HCT116 (cell line): ENCODE results near the gene SPATA12. TPM values are rescaled to one million over a fixed set of nuclear protein-coding genes. Genes with fewer than 3 reads are reported as not detected.

ENCODE experiments used
- ATAC-seq: fragments of 200-7000 bp; cut with Tn5 transposase; 2 replicates; pipeline ENCODE4 v1.9.1; 2020; ENCODE audit warnings: mild to moderate bottlenecking, moderate library complexity
- BruUV-seq: library from RNA; stranded (reverse); fragments of 400-500 nt; replicated peaks from 2 replicates; lab custom pipeline; 2021; lab: Mats Ljungman, UMichigan
- CTCF ChIA-PET: fragments of 300-600 bp; sonication (Branson Sonifier 250); formaldehyde crosslinking; loops from one replicate; lab custom pipeline; 2021; ENCODE audit warnings: antibody characterized with exemption; lab: Charles Lee
- POLR2A ChIA-PET: fragments of 300-600, 350-600 bp; sonication (Branson Sonifier 250); formaldehyde crosslinking; loops from one replicate; lab custom pipeline; 2021; ENCODE audit warnings: antibody characterized with exemption; lab: Charles Lee
- RAD21 ChIA-PET, 2 experiments: fragments of 300-600 bp; sonication (Branson Sonifier 250); formaldehyde crosslinking; loops; one replicate each; lab custom pipeline; 2023; ENCODE audit warnings: low total read pairs in 2 of 2; ENCODE audit not compliant: uncharacterized antibody in 2 of 2, unreplicated experiment in 2 of 2, low non-redundant PET in 1 of 2; lab: Charles Lee
- DNase-seq: peaks from one replicate; pipeline ENCODE4 v3.0.0-alpha.2; 2010; ENCODE audit warnings: low read depth, low spot score
- H2AFZ ChIP-seq: fragments of 200-600 bp; shearing (Covaris generic), sonication (generic); 2 replicates; pipeline ENCODE4 v1.6.1; 2017; ENCODE audit warnings: low read depth, mixed run types, mixed read lengths, antibody characterized with exemption, low read length; ENCODE audit not compliant: poor library complexity, severe bottlenecking
- H3K27ac ChIP-seq: 2 replicates; pipeline ENCODE4 v1.5.1; 2012; ENCODE audit warnings: low read depth, low read length
- H3K27me3 ChIP-seq: fragments of 200-600 bp; sonication (generic); 2 replicates; pipeline ENCODE4 v1.6.1; 2016; ENCODE audit warnings: mixed run types, low read length, mixed read lengths; ENCODE audit not compliant: insufficient read depth
- H3K36me3 ChIP-seq, 2 experiments: fragments of 200-500 bp in 1 of 2; fragments of 200-600 bp in 1 of 2; sonication (Bioruptor generic) in 1 of 2; sonication (generic) in 1 of 2; 2 replicates each; pipeline versions ENCODE4 v1.5.1 to v1.6.1; 2014 to 2016; ENCODE audit warnings: low read length in 2 of 2, inconsistent platforms in 1 of 2, mixed read lengths in 1 of 2, mixed run types in 1 of 2; ENCODE audit not compliant: insufficient read depth in 2 of 2, control insufficient read depth in 1 of 2
- H3K4me1 ChIP-seq, 2 experiments: fragments of 200-600 bp in 1 of 2; sonication (generic) in 1 of 2; 2 replicates each; pipeline versions ENCODE4 v1.5.1 to v1.6.1; 2012 to 2017; ENCODE audit warnings: low read length in 2 of 2, inconsistent platforms in 1 of 2, mild to moderate bottlenecking in 1 of 2, mixed read lengths in 1 of 2, mixed run types in 1 of 2, moderate library complexity in 1 of 2; ENCODE audit not compliant: insufficient read depth in 2 of 2, control insufficient read depth in 1 of 2
- H3K4me2 ChIP-seq: fragments of 200-600 bp; sonication (generic); 2 replicates; pipeline ENCODE4 v1.6.1; 2017; ENCODE audit warnings: mixed run types, low read length, mixed read lengths
- H3K4me3 ChIP-seq, 2 experiments: fragments of 200-600 bp in 1 of 2; sonication (generic) in 1 of 2; replicated peaks in 1 of 2; 2 replicates each; pipeline ENCODE4 v1.5.1; 2011 to 2016; ENCODE audit warnings: low read length in 2 of 2, control low read depth in 1 of 2, low read depth in 1 of 2, mild to moderate bottlenecking in 1 of 2, mixed read lengths in 1 of 2, mixed run types in 1 of 2
- H3K79me2 ChIP-seq: fragments of 200-600 bp; sonication (generic); 2 replicates; pipeline ENCODE4 v1.6.1; 2017; ENCODE audit warnings: mild to moderate bottlenecking, mixed run types, low read length, moderate library complexity, mixed read lengths; ENCODE audit not compliant: insufficient read depth
- H3K9ac ChIP-seq: fragments of 200-600 bp; sonication (generic); 2 replicates; pipeline ENCODE4 v1.6.1; 2016; ENCODE audit warnings: low read length, mixed read lengths
- H3K9me2 ChIP-seq: fragments of 200-600 bp; sonication (generic), shearing (Covaris generic); 2 replicates; pipeline ENCODE4 v1.6.1; 2017; ENCODE audit warnings: mixed run types, mild to moderate bottlenecking, moderate library complexity; ENCODE audit not compliant: insufficient read depth
- H3K9me3 ChIP-seq, 2 experiments: fragments of 200-500 bp in 1 of 2; fragments of 200-600 bp in 1 of 2; sonication (Bioruptor generic) in 1 of 2; sonication (generic) in 1 of 2; 2 replicates each; pipeline ENCODE4 v1.6.1; 2014 to 2017; ENCODE audit warnings: low read length in 2 of 2, mixed read lengths in 2 of 2, inconsistent platforms in 1 of 2, low read depth in 1 of 2, mild to moderate bottlenecking in 1 of 2, mixed run types in 1 of 2, moderate library complexity in 1 of 2; ENCODE audit not compliant: control insufficient read depth in 1 of 2, insufficient read depth in 1 of 2
- H4K20me1 ChIP-seq: fragments of 200-600 bp; sonication (generic), shearing (Covaris generic); 2 replicates; pipeline ENCODE4 v1.6.1; 2017; ENCODE audit warnings: mixed run types, mild to moderate bottlenecking, moderate library complexity; ENCODE audit not compliant: insufficient read depth
- ATF3 ChIP-seq: IDR thresholded peaks from 2 replicates; pipeline ENCODE4 v1.6.1; 2012
- CBX3 ChIP-seq: IDR thresholded peaks from 2 replicates; pipeline ENCODE4 v1.6.1; 2012; ENCODE audit warnings: low read depth
- CEBPB ChIP-seq: IDR thresholded peaks from 2 replicates; pipeline ENCODE4 v1.6.1; 2012; ENCODE audit warnings: low read depth
- CTCF ChIP-seq, 3 experiments: fragments of 200-600 bp in 1 of 3; sonication (generic) in 1 of 3; IDR thresholded peaks in 2 of 3; conservative IDR thresholded peaks in 1 of 3; 2 replicates each; pipeline ENCODE4 v1.5.1; 2012 to 2017; ENCODE audit warnings: low read depth in 2 of 3, low read length in 2 of 3, antibody characterized with exemption in 1 of 3, borderline replicate concordance in 1 of 3, control low read depth in 1 of 3, mild to moderate bottlenecking in 1 of 3, mixed read lengths in 1 of 3, mixed run types in 1 of 3, moderate library complexity in 1 of 3; ENCODE audit not compliant: insufficient read depth in 1 of 3
- EGR1 ChIP-seq: IDR thresholded peaks from 2 replicates; pipeline ENCODE4 v1.6.1; 2012; ENCODE audit warnings: low read depth
- ELF1 ChIP-seq: IDR thresholded peaks from 2 replicates; pipeline ENCODE4 v1.6.1; 2012; ENCODE audit warnings: low read depth, borderline replicate concordance
- EZH2 ChIP-seq: fragments of 200-600 bp; sonication (generic); IDR thresholded peaks from 2 replicates; pipeline ENCODE4 v1.6.1; 2017; ENCODE audit warnings: antibody characterized with exemption, mixed run types
- EZH2phosphoT487 ChIP-seq: fragments of 200-600 bp; IDR thresholded peaks from 2 replicates; pipeline ENCODE4 v1.6.1; 2018; ENCODE audit warnings: antibody characterized with exemption, borderline replicate concordance
- FOSL1 ChIP-seq: IDR thresholded peaks from 2 replicates; pipeline ENCODE4 v1.6.1; 2012; ENCODE audit warnings: low read depth
- JUND ChIP-seq: IDR thresholded peaks from 2 replicates; pipeline ENCODE4 v1.6.1; 2012
- MAX ChIP-seq: IDR thresholded peaks from 2 replicates; pipeline ENCODE4 v1.6.1; 2012
- POLR2A ChIP-seq: IDR thresholded peaks from 2 replicates; pipeline ENCODE4 v1.7.0; 2011; ENCODE audit warnings: borderline replicate concordance; ENCODE audit not compliant: insufficient read depth, insufficient read length; ENCODE audit errors: extremely low read depth
- POLR2AphosphoS5 ChIP-seq: IDR thresholded peaks from 2 replicates; pipeline ENCODE4 v1.6.1; 2011; ENCODE audit warnings: mild to moderate bottlenecking, low read depth, low read length, moderate library complexity
- TCF7L2 ChIP-seq: IDR thresholded peaks from 2 replicates; pipeline ENCODE4 v1.7.0; 2011; ENCODE audit warnings: borderline replicate concordance, inconsistent platforms; ENCODE audit not compliant: insufficient read depth, insufficient read length; ENCODE audit errors: extremely low read depth
- YY1 ChIP-seq: IDR thresholded peaks from 2 replicates; pipeline ENCODE4 v1.6.1; 2011; ENCODE audit warnings: low read length, low read depth, moderate library complexity, mild to moderate bottlenecking; ENCODE audit not compliant: insufficient replicate concordance; ENCODE audit errors: extremely low read depth
- ZBTB33 ChIP-seq: IDR thresholded peaks from 2 replicates; pipeline ENCODE4 v1.6.1; 2011; ENCODE audit warnings: mild to moderate bottlenecking, low read length, moderate library complexity; ENCODE audit not compliant: insufficient replicate concordance; ENCODE audit errors: extremely low read depth
- ZFX ChIP-seq: fragments of 450-650 bp; IDR thresholded peaks from 2 replicates; pipeline ENCODE4 v1.6.1; 2017
- intact Hi-C: fragments of 100-400 bp; cut with micrococcal nuclease; formaldehyde crosslinking; loops from 2 replicates; pipeline ENCODE4 v1.10.0; 2022
- total RNA-seq: library from RNA; stranded (reverse); gene quantifications from one replicate; pipeline ENCODE4 v1.2.1, GENCODE V29; 2021; ENCODE audit not compliant: unreplicated experiment

SPATA12 gene
- total RNA-seq, 1 experiment from 2014 or later = 0.22 TPM

GRCh38 chr3:57086201-57086600 is 25.7 kb downstream of the SPATA12 start:
- no peak overlapping the region for H3K9ac ChIP-seq
- peaks cover 31 to 48% of the 10 kb centered on the region in 2 experiments for H3K4me1 ChIP-seq
- ATAC-seq (no peak), DNase-seq (no peak)
- intact Hi-C loops = no loop called here
- no peaks in the 10 kb centered on the region for H3K36me3 ChIP-seq
- no peaks in the 10 kb centered on the region for H3K9me3 ChIP-seq
- H4K20me1 ChIP-seq = no peaks in the 10 kb centered on the region
- ChIA-PET POLR2A (no interaction called here), RAD21 (no interaction called here), CTCF (no interaction called here)
- no peak for TF ChIP-seq MAX
- no peak for TF ChIP-seq FOSL1
- no peak for TF ChIP-seq EZH2
- TF ChIP-seq ZBTB33 = no peak
- no peak for TF ChIP-seq ELF1
- TF ChIP-seq POLR2A = no peak
- TF ChIP-seq CEBPB = no peak
- no peak for TF ChIP-seq ZFX
- no peak for TF ChIP-seq EGR1
- TF ChIP-seq CTCF (IDR thresholded peaks at IDR 0.05 in 2 of 3, conservative IDR thresholded peaks at IDR 0.05 in 1 of 3; ENCODE audit: borderline replicate concordance in 1 of 3, insufficient read depth in 1 of 3, low read depth in 2 of 3, low read length in 2 of 3) = no peak
- TF ChIP-seq CBX3 = no peak
- no peak for TF ChIP-seq POLR2AphosphoS5
- TF ChIP-seq YY1 = no peak
- TF ChIP-seq TCF7L2 = no peak
- TF ChIP-seq ATF3 = no peak
- no peak for TF ChIP-seq EZH2phosphoT487
- no peak for TF ChIP-seq JUND
- BruUV-seq = no TSS peak
- H2AFZ ChIP-seq = no peak overlapping the region
- no peak overlapping the region; the same call in 1 of the 2 replicates for H3K4me2 ChIP-seq
- H3K79me2 ChIP-seq = no peaks in the 10 kb centered on the region
- H3K4me3 ChIP-seq = no peak overlapping the region
- H3K9me2 ChIP-seq = no peaks in the 10 kb centered on the region
- no peaks in the 10 kb centered on the region for H3K27me3 ChIP-seq
- H3K27ac ChIP-seq = no peak overlapping the region
